GM19324 (cell line): Measurements from ENCODE around the gene FKBP15.
"Not testable (repeated sequence)": the region's sequence is repeated elsewhere in the genome, so short reads cannot be mapped to it uniquely, and the experiment has no call there.

Source experiments
- ATAC-seq: cut with Tn5 transposase; IDR thresholded peaks from one replicate; pipeline ENCODE4 v1.9.1; 2021; ENCODE audit warnings: mild to moderate bottlenecking, moderate library complexity; ENCODE audit not compliant: unreplicated experiment, low FRiP score

The FKBP15 gene

DNA sequence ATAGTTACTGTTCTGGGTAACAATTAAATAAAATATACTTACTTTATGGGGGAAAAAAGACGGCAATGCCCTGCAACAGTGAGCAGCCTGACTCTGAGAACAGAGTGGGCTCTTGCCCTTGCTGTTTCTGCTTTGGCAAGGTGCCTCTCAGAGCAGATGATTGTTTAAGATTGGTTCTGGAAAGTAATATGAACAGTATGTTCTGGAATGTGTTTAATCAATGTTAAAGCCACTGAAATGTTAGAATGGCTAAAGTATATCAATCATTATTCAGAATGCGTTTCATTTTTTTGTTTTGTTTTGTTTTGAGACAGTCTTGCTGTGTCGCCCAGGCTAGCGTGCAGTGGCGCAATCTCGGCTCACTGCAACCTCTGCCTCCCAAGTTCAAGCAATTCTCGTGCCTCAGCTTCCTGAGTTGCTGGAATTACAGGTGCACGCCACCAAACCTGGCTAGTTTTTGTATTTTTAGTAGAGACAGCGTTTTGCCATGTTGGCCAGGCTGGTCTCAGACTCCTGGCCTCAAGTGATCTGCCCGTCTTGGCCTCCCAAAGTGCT, 14.7 kb upstream of the FKBP15 start:
- not testable (repeated sequence) for ATAC-seq

DNA sequence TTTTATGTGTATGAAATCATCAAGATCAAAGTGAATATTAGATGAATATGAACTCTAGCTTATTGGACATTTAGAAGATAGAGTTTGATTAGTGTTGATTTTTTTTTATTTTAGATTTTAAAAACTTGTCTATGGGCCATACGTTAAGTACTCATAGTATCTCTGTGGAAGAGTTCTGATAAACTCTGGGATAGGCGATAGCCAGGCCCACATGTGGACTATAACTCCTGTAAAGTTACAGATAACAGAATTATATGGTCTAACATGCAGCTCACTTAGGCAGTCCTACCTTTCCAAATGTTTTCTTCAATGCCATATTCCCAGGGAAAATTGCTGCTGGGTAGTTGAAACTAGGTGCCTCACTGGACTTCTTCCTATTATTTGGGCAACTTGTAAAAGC, 10.6 kb upstream of the FKBP15 start:
- ATAC-seq, result no peak

DNA sequence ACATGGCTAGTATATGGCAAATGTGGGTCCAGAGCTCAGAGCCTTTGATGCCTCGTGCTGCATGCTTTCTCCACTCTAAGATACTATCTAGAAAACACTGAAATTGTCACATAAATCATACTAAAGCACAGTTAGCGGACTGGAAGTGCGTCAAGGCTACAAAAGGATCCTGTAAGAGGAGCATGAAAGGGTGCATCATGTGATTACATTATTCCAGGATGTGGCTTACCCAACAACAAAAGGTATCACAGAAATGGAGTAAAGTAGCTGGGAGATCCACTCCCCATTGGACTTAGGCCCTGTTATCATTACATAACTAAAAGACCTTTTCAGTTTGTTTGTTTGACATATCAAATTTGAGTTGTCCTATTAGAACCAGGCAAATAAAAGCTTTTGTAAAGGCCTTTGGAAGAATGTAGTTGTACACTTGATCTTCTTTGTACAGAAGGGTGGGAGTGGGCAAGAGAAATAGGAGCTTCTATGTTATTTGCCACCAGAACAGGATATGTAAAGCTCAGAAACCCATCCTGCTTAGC, 7.1 kb upstream of the FKBP15 start:
- ATAC-seq, result no peak

DNA sequence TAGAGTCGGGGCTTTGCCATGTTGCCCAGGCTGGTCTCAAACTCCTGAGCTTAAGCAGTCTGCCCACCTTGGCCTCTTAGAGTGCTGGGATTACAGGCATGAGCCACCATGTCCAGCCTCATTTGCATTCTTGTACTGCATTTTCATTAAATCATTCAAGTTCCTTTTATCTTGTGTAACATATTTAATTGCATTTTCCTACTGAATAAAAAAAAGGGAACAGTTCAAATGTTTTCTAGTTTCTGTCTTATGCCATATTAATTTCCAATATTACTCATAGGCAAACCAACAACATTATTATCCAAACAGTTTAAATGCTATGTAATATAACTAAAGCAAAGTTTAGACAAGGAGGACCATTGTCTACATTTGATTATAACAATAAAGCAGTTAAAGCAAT, 6.4 kb upstream of the FKBP15 start:
- ATAC-seq, result no peak

DNA sequence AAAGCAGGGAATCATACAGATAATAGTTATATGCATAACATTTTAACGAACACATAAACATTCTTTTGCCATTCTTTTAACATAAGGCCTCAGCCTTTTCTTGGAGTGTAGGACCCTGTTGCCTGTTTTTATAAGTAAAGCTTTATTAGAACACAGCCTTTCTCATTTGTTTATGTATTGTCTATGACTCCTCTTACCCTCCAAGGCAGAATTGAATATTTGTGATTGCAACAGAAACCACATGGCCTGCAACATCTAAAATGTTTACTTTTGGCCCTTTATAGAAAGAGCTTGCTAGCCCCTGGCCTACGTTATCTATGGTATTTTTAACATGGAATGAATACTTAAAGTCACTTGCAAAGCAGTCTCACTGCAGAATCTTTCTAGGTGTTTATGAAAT, 2.9 kb upstream of the FKBP15 start:
- no peak for ATAC-seq

DNA sequence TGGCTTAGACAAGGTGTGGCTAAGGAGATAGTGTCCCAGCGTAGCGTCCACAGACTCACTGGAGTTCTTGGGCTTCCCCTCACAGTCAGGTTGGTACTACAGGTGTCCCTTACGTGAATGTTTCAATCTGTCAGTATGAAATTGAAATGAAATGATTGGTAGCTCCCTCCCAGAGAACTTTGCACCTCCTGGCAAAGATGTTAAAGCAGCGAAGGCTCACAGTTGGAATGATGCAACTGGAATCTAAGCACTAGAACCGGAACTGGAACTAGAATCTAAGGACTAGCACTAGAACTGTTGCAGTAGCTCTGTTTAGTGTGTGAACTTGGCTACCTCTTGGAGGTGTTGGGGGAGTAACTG, 1.4 kb upstream of the FKBP15 start:
- ATAC-seq, result no peak

DNA sequence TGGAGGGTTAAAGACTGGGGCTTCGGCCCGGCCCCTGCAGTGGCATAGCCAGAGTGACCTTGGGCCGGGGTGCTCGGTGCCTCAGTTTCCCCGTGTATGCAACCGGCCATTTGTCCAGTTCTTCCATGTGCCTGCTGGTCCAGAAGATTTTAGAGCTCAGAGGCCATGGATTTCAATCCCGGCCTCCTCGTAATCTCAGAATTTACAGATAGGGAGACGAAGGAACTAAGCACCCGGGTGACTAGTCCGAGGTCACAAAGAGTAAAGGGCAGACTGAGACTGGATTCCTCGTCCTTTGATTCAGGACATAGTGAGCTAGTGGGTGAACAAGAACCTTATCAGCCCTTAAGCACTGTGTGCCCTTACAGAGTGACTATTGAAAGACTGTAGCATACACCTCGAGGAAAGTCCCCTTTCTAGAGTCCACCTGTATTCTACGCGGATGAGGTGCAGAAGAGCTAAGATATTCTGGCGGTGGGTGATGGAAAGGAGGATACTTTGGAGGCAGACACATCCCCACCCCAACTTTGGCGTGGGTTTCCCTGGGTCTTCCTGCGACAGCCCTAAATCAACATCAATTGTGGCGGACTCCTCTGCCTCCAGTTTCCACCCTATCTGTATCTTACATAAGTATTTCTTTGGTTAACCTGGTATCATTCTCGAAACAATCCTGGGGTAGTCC, 864 bp upstream of the FKBP15 start:
- no peak for ATAC-seq

DNA sequence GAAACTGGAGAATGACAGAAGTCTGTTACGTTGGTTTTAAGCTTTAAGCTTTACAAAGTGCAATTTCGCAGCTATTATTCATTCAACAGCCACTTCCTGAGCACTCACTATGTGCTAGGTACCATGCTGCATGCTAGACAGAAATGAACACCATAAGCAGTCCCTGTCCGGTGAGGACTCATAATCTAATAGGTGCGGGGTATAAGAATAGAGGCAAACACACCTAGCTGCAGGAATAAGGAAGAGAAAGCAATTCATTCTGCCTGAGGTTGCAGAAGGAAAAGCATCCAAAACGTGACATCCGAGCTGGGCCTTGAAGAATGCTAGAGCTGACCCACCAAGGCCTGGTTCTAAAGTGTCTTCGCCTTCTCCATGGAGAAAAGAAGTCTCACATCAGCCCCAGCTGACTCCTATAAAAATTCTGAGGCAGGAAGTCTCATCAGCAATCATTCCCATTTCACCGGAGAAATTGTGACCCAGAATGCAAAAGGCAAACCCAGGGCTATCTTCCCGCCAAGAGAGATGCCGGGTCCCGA, 542 bp downstream of the FKBP15 start:
- no peak for ATAC-seq

DNA sequence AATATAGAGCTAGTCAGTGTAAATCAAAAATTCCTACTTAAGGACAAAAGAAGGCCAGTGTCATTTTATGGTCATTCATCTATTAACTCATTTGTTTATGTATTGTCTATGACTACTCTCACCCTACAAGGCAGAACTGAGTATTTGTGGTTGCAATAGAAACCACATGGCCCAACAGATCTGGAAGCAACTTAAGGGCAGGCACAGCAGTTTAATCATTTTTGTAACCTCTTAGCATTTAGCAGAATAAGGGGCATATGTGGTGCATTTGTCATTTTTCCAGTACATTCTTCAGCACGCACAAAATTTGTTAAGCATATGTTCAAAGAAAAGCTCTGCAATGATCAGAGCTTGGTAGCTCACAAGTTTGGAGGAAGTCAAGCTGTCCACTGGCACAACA, 1.1 kb downstream of the FKBP15 start:
- ATAC-seq, result peak; percentile 43

DNA sequence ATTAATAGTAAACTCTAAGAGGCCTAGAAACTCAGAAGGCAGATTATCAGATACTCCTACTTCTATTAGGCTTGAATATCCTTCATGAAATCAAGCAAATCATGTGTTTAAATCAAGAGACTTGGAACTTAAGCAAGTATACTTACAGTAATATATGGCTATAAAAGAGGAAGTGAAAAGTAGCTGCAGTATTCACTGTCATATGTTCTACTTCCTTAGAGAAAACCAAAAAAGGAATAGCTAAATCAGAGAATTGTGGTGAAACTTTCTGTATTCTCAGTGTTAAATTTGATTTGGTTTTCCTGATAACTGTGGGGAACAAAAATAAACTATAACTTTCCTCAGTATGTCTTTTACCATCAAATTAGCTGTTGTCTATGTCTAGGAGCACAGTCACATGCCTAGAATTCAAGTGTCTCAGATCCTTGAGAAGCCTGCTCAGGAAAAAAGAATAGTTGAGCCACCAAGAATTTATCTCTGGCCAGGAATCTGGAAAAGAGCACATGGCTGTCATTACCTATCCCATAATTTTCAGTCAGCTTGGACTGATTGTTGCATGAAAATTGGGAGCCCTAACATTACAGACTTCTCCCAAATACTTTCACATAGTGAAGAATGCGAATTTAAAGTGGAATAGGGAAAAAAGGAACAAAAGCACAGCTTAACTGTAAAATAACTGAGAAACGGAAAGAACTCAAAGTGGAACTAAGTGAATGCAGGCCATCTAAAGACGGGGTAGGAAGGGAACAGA, 1.7 kb downstream of the FKBP15 start:
- peak; percentile 31 for ATAC-seq

DNA sequence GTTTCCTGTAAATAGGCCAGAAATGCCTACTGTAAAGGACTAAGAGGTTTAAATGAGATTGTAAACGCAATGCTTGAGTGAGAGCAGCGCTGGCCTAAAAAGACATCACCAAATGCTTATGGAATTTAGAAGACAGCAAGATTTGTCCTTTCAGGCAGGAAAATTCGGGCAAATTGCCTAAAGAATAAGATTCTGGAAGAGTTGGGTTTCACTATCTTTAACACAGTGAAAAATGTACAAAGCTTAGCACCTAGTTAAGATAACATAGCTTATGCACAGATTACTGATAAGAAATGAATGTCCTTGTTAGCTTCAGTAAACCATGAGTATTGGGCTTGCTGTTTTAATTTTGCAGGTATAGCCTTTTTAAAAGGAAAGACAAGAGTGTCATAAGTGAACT, 4.7 kb downstream of the FKBP15 start:
- ATAC-seq, result no peak

DNA sequence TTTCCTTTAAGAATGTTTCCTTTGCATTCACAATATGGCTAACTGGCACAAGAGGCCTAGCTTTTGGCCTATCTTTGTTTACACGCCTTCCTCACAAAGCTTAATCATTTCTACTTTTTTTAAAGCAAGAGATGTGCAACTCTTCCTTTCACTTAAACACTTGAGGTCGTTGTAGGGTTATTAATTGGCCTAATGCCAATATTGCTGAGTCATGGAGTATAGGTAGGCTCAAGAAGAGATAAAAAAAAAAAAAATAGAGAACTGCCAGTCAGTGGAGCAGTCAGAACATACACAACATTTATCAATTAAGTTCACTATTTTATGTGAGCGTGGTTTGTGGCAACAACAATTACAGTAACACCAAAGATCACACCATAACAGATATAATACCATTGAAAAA, 5.9 kb downstream of the FKBP15 start:
- no peak for ATAC-seq

DNA sequence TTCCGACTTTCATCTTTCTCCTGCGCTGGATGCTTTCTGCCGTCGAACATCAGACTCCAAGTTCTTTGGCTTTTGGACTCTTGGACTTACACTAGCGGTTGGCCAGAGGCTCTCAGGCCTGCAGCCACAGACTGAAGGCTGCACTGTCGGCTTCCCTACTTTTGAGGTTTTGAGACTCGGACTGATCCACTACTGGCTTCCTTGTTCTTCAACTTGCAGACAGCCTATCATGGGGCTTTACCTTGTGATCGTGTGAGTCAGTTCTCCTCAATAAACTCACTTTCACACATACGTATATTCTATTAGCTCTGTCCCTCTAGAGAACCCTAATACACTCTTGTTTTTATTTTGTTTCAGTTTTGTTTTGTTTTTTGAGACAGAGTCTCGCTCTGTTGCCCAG, 10.3 kb downstream of the FKBP15 start:
- no peak for ATAC-seq

DNA sequence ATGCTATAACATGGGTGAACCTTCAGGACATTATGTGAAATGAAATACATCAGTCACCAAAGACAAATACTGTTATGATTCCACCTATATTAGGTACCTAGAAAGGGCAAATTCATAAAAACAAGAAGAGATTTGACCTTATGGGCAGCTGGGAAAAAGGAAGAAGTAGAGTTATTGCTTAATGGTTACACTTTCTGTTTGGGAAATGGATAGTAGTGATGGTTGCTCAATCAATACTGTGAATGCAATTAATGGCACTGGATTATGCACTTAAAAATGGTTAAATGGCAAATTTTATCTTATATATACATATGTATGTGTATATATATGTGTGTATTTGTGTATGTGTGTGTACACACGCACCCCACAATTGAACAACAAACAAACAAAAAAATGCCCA, 15.2 kb downstream of the FKBP15 start:
- no peak for ATAC-seq

DNA sequence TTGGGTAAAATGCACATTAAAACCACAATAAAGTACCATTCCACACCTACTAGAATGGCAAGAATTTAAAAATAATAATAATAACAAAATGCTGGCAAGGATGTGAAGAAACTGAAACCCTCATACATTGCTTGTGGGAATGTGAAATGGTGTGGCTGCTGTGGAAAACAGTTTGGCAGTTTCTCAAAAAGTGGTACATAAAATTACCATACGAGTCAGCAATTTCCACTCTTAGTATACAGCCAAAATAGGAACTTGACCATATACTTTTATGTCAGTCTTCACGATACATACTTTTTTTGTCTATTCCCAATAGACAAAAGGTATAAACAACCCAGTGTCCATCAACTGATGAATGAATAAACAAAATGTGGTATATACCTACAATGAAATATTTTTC, 15.6 kb downstream of the FKBP15 start:
- ATAC-seq, result no peak

DNA sequence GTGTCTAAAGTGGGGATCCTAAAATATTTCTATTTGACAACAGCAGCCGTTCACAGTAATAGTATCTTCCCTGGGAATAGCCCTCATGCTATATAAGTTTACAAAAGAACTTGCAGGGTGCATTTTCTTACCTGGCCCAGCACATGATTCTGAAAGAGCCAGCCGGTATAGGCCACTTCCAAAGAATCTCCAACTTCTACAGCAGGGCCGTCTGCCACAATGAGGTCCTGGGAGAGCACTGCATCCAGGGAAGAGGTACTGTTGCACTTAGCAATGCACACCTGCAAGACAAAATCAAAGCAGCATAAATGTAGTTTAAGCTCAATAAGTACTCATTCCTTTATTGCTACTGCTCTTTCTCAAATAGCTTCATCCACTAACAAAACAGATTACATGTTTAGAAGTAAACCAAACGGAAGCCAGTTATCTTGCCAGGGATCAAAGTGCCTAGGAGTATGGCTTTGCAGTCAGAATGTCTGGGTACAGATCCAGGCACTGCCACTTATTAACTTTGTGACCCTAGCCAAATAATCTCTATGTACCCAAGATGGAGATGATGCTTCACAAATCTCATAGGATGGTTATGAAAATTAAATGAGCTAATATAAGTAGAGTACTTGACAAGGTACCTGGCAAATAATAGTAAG, 21.3 kb downstream of the FKBP15 start:
- ATAC-seq, result no peak

DNA sequence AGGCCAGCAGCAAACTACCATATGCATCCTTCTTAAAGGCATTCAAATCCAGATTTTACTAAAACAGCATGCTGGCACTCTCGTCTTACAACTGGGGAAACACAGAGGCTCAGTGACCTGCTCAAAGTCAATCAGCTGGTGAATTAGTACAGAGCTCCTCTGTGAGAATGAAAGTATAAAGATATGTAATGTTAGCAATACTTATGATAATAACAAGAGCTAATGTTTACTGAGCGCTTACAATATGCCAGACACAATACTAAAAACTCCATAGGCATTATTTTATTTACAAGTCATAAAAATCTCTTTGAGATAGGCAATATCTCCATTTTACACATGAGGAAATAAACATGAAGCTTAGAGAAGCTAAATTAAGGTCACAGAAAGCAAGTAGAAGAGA, 28.6 kb downstream of the FKBP15 start:
- ATAC-seq, result no peak

DNA sequence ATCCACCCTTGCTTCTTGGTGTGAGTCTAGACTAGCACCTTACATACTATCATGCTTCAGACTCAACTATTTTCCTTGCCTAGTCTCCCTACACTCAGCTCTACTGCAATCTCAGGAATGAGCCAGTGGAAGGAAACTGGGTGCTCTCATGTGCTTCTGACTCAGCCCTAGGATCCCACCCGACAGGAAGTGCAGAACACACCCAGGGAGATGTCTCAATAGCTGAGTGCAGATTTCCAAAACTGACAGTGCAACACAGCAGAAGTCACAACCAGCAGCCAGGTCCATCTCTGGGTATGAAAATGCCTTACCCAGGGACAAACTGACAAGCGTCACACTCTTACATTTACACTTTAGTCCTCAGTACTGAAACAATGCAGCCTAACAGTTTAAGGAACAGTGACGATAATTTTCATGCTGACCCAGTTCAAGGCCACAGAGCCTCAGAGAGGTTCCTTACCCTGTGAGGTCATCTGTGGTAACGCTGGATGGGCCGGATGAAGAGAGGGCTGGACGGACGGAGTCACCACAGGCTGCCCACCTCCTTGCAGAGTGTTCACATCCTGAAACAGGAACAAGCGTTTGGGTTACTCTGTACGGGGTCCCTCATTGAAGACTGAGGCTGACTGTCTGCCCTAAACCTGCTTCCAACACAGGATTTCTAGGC, 33.0 kb downstream of the FKBP15 start:
- no peak for ATAC-seq

DNA sequence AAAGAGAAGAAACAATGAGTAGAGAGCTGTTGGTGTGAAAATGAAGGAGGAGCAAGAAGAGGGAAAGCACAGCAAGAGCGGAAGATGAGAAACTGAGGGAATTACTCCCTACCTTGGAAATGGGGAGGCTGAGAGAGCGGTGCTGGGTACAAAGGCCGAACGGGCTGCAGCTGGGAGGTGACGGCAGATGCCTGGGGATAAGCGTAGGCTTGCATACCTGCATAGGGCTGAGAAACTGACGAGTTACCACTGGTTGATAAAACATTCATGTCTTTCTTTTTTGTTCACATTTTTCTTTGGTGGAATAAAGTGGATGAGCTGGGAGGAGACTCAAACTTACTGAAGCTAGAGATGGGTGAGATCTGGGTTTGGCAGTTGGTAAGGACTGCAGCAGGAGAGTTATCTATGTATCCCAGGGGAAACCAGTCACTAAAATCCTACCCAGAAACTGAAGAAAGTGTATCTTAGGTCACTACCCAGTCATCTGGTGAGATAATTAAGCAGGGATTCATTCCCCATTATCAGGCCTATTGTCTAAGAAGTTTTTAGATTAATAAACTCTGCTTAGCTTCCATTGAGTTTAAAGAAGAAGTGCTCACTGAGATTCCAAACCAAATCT, 34.8 kb downstream of the FKBP15 start:
- no peak for ATAC-seq

DNA sequence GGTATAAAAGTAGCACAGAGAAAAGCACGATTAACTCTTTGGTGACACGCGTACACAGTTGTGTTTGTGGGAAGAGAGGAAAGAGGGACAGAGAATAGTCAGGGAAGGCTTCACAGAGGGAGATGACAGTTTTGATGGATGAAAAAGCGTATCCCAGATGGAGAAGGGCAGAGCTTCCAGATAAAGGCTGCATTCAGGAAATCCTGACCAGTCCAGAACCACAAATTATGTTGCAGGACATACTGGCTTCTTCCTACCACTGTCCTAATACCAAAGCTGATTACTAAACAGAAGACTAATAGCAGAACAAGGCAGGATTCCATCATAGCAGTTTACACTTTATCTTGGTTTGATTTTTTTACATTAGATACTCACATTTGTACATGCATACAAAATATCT, 35.8 kb downstream of the FKBP15 start:
- no peak for ATAC-seq
